GM12878 (cell line): ENCODE data around the gene ZNF148. TPM values are rescaled to one million over a fixed set of nuclear protein-coding genes. Genes with fewer than 3 reads are reported as not detected.

Experiments used
- ATAC-seq: fragments of 200-7000 bp; cut with Tn5 transposase; 3 replicates; pipeline ENCODE4 v1.9.1; 2020; ENCODE audit warnings: mild to moderate bottlenecking, moderate library complexity
- BruUV-seq: library from RNA; stranded (reverse); fragments of 400-500 nt; replicated peaks from 2 replicates; lab custom pipeline; 2021; lab: Mats Ljungman, UMichigan
- CTCF ChIA-PET: fragments of 300-600 bp; sonication (Branson Sonifier 250); formaldehyde crosslinking; extraction: SDS; loops from one replicate; lab custom pipeline; 2021; ENCODE audit warnings: inconsistent platforms; lab: Yijun Ruan, JAX
- POLR2A ChIA-PET: fragments of 350-600 bp; formaldehyde crosslinking; extraction: SDS; loops from one replicate; lab custom pipeline; 2021; ENCODE audit warnings: inconsistent platforms; lab: Charles Lee
- RAD21 ChIA-PET: fragments of 300-600 bp; sonication (Branson Sonifier 250); formaldehyde crosslinking; loops from one replicate; lab custom pipeline; 2023; ENCODE audit warnings: antibody characterized with exemption; ENCODE audit not compliant: unreplicated experiment; lab: Charles Lee
- SMC1A ChIA-PET: fragments of 300-600 bp; sonication (Branson Sonifier 250); formaldehyde crosslinking; loops from one replicate; lab custom pipeline; 2023; ENCODE audit not compliant: unreplicated experiment, uncharacterized antibody; lab: Charles Lee
- DNase-seq: peaks from one replicate; pipeline ENCODE4 v3.0.0-alpha.2; 2011; ENCODE audit warnings: low read depth, low spot score
- FAIRE-seq: peaks from 3 replicates; lab custom pipeline; 2011; peaks lifted over from hg19 to GRCh38; lab: Jason Lieb, UNC
- H2AFZ ChIP-seq: 2 replicates; pipeline ENCODE4 v1.6.0; 2011; ENCODE audit warnings: low read depth, low read length, control low read depth; ENCODE audit not compliant: control insufficient read depth
- H3K27ac ChIP-seq: 2 replicates; pipeline ENCODE4 v1.5.1; 2011; ENCODE audit warnings: control low read depth; ENCODE audit not compliant: control insufficient read depth, insufficient read depth
- H3K27me3 ChIP-seq, 2 experiments: replicated peaks in 1 of 2; 2 replicates each; pipeline versions ENCODE4 v1.6.0 to v1.6.1; 2011; ENCODE audit warnings: low read length in 1 of 2; ENCODE audit not compliant: control insufficient read depth in 2 of 2, insufficient read depth in 2 of 2
- H3K36me3 ChIP-seq, 2 experiments: 2 replicates each; pipeline ENCODE4 v1.5.1; 2011; ENCODE audit warnings: low read length in 1 of 2; ENCODE audit not compliant: control insufficient read depth in 2 of 2, insufficient read depth in 2 of 2
- H3K4me1 ChIP-seq: 2 replicates; pipeline ENCODE4 v1.6.1; 2011; ENCODE audit warnings: mild to moderate bottlenecking, low read length, moderate library complexity, mixed read lengths; ENCODE audit not compliant: control insufficient read depth, insufficient read depth
- H3K4me2 ChIP-seq: 2 replicates; pipeline ENCODE4 v1.6.0; 2011; ENCODE audit warnings: control low read depth; ENCODE audit not compliant: control insufficient read depth, insufficient read depth
- H3K4me3 ChIP-seq: fragments of 200-600 bp; sonication (generic); 2 replicates; pipeline ENCODE4 v1.5.1; 2016
- H3K79me2 ChIP-seq: 2 replicates; pipeline ENCODE4 v1.6.0; 2011; ENCODE audit warnings: low read length; ENCODE audit not compliant: control insufficient read depth, insufficient read depth
- H3K9ac ChIP-seq: 2 replicates; pipeline ENCODE4 v1.8.0; 2011; ENCODE audit warnings: low read length, control low read depth, mixed read lengths; ENCODE audit not compliant: control insufficient read depth, insufficient read depth
- H3K9me3 ChIP-seq: replicated peaks from 3 replicates; pipeline ENCODE4 v1.5.1; 2011; ENCODE audit warnings: mild to moderate bottlenecking, low read length; ENCODE audit not compliant: control insufficient read depth, insufficient read depth
- H4K20me1 ChIP-seq: 2 replicates; pipeline ENCODE4 v1.6.0; 2011; ENCODE audit not compliant: control insufficient read depth, insufficient read depth
- BRCA1 ChIP-seq: IDR thresholded peaks from 2 replicates; pipeline ENCODE4 v1.6.1; 2011; ENCODE audit warnings: low read depth, low read length, improper control_type of control experiment
- GATAD2B ChIP-seq: fragments of 450-650 bp; conservative IDR thresholded peaks from 2 replicates; pipeline ENCODE4 v1.6.1; 2017; ENCODE audit warnings: low read depth, mild to moderate bottlenecking, moderate library complexity
- IRF4 ChIP-seq: IDR thresholded peaks from 2 replicates; pipeline ENCODE4 v1.6.1; 2011; ENCODE audit warnings: low read depth, low read length
- NFIC ChIP-seq: IDR thresholded peaks from 2 replicates; pipeline ENCODE4 v1.6.1; 2012; ENCODE audit warnings: low read depth, mild to moderate bottlenecking, inconsistent platforms, low read length, moderate library complexity
- NR2C1 ChIP-seq: fragments of 450-650 bp; IDR thresholded peaks from 2 replicates; pipeline ENCODE4 v1.6.1; 2017; ENCODE audit warnings: antibody characterized with exemption, mild to moderate bottlenecking, moderate library complexity
- SIN3A ChIP-seq: IDR thresholded peaks from 2 replicates; pipeline ENCODE4 v1.6.1; 2012; ENCODE audit warnings: low read depth, low read length, improper control_type of control experiment
- USF1 ChIP-seq: IDR thresholded peaks from 2 replicates; pipeline ENCODE4 v1.6.1; 2011; ENCODE audit warnings: borderline replicate concordance, low read depth, mild to moderate bottlenecking, moderate library complexity, mixed read lengths, low read length; ENCODE audit not compliant: insufficient read depth; ENCODE audit errors: extremely low read length
- WGBS: methylation state at CpG from one replicate; pipeline ENCODE4 v1.1.6; 2016; ENCODE audit warnings: low lambda C conversion rate; ENCODE audit not compliant: insufficient replicate concordance, insufficient coverage; ENCODE audit errors: missing lambda C conversion rate; 5-methylcytosine and 5-hydroxymethylcytosine counted together
- in situ Hi-C: fragments of 300-500 bp; cut with MboI; formaldehyde crosslinking; loops from 9 replicates; pipeline ENCODE4 v1.14.3; 2018; ENCODE audit warnings: mixed read lengths
- intact Hi-C: fragments of 100-400 bp; cut with micrococcal nuclease; formaldehyde crosslinking; loops from one replicate; pipeline ENCODE4 v1.14.2; 2022; ENCODE audit not compliant: unreplicated experiment
- polyA plus RNA-seq, 11 experiments: library from polyadenylated mRNA; depleted of rRNA in 4 of 11; unstranded in 6 of 11; stranded (reverse) in 5 of 11; fragments of >200 nt; fragmentation: Nextera tagmentation in 4 of 11; fragmentation: Illumina TruSeq in 1 of 11; extraction: Ambion mirVana in 4 of 11; extraction: Trizol in 1 of 11; gene quantifications; 1 replicate in 1 of 11; 2 replicates in 10 of 11; pipeline versions ENCODE4 v1.2.1 to v1.2.3, GENCODE V29; 2011 to 2016; ENCODE audit warnings: inconsistent platforms in 2 of 11, missing spikeins in 2 of 11, low read depth in 1 of 11
- total RNA-seq, 4 experiments: library from RNA; depleted of rRNA in 3 of 4; stranded (reverse); fragments of >200 nt in 3 of 4; fragmentation: Illumina TruSeq in 1 of 4; extraction: Trizol in 1 of 4; gene quantifications; 2 replicates each; pipeline versions ENCODE4 v1.2.1 to v1.2.3, GENCODE V29; 2013 to 2021
- TF ChIP-seq, protein P1 (sequence below): IDR thresholded peaks from 2 replicates; pipeline ENCODE4 v1.6.1; 2012; ENCODE audit warnings: mild to moderate bottlenecking, low read depth, low read length
- TF ChIP-seq, protein P2 (sequence below): fragments of 450-650 bp; formaldehyde crosslinking; IDR thresholded peaks from 2 replicates; pipeline ENCODE4 v1.5.0; 2022; ENCODE audit warnings: mild to moderate bottlenecking, missing genetic modification characterization

Gene ZNF148
- total and polyA plus RNA-seq, 10 of the 15 experiments (the other 5 are each of a cell fraction or from before 2014, with no cell fraction given) = 8.6 to 40.4 (median 26.7) TPM

- SMC1A ChIA-PET = no interaction called here
- Histone ChIP-seq H3K27ac (no peak overlapping the region), H3K4me3 (no peak overlapping the region), H3K79me2 (peaks cover 98% of the 10 kb centered on the region)
- ATAC-seq = no peak
- RAD21 ChIA-PET = no interaction called here
- TF ChIP-seq BRCA1 (no peak), NFIC (no peak), GATAD2B (no peak), IRF4 (no peak), USF1 (no peak), SIN3A (no peak), NR2C1 (no peak)
- TF ChIP-seq, protein P1, sequence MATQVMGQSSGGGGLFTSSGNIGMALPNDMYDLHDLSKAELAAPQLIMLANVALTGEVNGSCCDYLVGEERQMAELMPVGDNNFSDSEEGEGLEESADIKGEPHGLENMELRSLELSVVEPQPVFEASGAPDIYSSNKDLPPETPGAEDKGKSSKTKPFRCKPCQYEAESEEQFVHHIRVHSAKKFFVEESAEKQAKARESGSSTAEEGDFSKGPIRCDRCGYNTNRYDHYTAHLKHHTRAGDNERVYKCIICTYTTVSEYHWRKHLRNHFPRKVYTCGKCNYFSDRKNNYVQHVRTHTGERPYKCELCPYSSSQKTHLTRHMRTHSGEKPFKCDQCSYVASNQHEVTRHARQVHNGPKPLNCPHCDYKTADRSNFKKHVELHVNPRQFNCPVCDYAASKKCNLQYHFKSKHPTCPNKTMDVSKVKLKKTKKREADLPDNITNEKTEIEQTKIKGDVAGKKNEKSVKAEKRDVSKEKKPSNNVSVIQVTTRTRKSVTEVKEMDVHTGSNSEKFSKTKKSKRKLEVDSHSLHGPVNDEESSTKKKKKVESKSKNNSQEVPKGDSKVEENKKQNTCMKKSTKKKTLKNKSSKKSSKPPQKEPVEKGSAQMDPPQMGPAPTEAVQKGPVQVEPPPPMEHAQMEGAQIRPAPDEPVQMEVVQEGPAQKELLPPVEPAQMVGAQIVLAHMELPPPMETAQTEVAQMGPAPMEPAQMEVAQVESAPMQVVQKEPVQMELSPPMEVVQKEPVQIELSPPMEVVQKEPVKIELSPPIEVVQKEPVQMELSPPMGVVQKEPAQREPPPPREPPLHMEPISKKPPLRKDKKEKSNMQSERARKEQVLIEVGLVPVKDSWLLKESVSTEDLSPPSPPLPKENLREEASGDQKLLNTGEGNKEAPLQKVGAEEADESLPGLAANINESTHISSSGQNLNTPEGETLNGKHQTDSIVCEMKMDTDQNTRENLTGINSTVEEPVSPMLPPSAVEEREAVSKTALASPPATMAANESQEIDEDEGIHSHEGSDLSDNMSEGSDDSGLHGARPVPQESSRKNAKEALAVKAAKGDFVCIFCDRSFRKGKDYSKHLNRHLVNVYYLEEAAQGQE = no peak
- TF ChIP-seq, protein P2, sequence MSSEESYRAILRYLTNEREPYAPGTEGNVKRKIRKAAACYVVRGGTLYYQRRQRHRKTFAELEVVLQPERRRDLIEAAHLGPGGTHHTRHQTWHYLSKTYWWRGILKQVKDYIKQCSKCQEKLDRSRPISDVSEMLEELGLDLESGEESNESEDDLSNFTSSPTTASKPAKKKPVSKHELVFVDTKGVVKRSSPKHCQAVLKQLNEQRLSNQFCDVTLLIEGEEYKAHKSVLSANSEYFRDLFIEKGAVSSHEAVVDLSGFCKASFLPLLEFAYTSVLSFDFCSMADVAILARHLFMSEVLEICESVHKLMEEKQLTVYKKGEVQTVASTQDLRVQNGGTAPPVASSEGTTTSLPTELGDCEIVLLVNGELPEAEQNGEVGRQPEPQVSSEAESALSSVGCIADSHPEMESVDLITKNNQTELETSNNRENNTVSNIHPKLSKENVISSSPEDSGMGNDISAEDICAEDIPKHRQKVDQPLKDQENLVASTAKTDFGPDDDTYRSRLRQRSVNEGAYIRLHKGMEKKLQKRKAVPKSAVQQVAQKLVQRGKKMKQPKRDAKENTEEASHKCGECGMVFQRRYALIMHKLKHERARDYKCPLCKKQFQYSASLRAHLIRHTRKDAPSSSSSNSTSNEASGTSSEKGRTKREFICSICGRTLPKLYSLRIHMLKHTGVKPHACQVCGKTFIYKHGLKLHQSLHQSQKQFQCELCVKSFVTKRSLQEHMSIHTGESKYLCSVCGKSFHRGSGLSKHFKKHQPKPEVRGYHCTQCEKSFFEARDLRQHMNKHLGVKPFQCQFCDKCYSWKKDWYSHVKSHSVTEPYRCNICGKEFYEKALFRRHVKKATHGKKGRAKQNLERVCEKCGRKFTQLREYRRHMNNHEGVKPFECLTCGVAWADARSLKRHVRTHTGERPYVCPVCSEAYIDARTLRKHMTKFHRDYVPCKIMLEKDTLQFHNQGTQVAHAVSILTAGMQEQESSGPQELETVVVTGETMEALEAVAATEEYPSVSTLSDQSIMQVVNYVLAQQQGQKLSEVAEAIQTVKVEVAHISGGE (CRISPR knock-in tag) = no peak
- TF ChIP-seq, all 136 proteins: peak for 0
- Histone ChIP-seq H3K36me3 (no peaks in the 10 kb centered on the region; a peak in 1 of 4 replicates), H3K9ac (no peak overlapping the region), H3K4me2 (no peak overlapping the region; the same call in 1 of the 2 replicates), H4K20me1 (no peaks in the 10 kb centered on the region), H3K9me3 (peaks cover 7% of the 10 kb centered on the region), H3K4me1 (peaks cover 30% of the 10 kb centered on the region), H3K27me3 (no peaks in the 10 kb centered on the region), H2AFZ (no peak overlapping the region)
- in situ Hi-C loops (no loop called here), intact Hi-C loops (no loop called here)
- ChIA-PET CTCF (no interaction called here), POLR2A (no interaction called here)
- FAIRE-seq (no peak), DNase-seq (no peak)
- BruUV-seq = no TSS peak
- 99% methylated on average over 3 of the region's 3 CpGs for WGBS
Observed at GRCh38 chr3:125353659-125354058, 21.5 kb downstream of the ZNF148 start.
